Psoas muscle (tissue), 8 donors: ENCODE results near the gene ATP8B1. TPM values are rescaled to one million over a fixed set of nuclear protein-coding genes. Genes with fewer than 3 reads are reported as not detected.

Experiments
- ATAC-seq, 4 donors: fragments of 200-7000 bp; cut with Tn5 transposase; one replicate each; pipeline ENCODE4 v1.9.1; 2020; ENCODE audit warnings: moderate library complexity in 3 of 4, mild to moderate bottlenecking in 2 of 4
- DNase-seq, 2 donors: peaks; one replicate each; pipeline ENCODE4 v3.0.0-alpha.2; 2020
- H3K27ac ChIP-seq: fragments of 200-600 bp; one replicate; pipeline ENCODE4 v1.8.0; 2022
- H3K27me3 ChIP-seq, 3 donors: fragments of 200-600 bp in 1 of 3; one replicate each; pipeline versions ENCODE4 v1.6.1 to v1.8.0; 2013 to 2022; ENCODE audit warnings: low read length in 2 of 3, mild to moderate bottlenecking in 2 of 3, moderate library complexity in 1 of 3; ENCODE audit not compliant: insufficient read depth in 3 of 3
- H3K36me3 ChIP-seq, 2 donors: fragments of 200-600 bp in 1 of 2; one replicate each; pipeline versions ENCODE4 v1.6.1 to v1.8.0; 2013 to 2022; ENCODE audit warnings: low read depth in 1 of 2, mild to moderate bottlenecking in 1 of 2, moderate library complexity in 1 of 2; ENCODE audit not compliant: insufficient read depth in 1 of 2
- H3K4me1 ChIP-seq: fragments of 200-600 bp; one replicate; pipeline ENCODE4 v1.8.0; 2022
- H3K4me3 ChIP-seq: fragments of 200-600 bp; one replicate; pipeline ENCODE4 v1.8.0; 2022; ENCODE audit warnings: mild to moderate bottlenecking
- H3K9me3 ChIP-seq: fragments of 200-600 bp; one replicate; pipeline ENCODE4 v1.8.0; 2022
- CTCF ChIP-seq: fragments of 200-600 bp; IDR thresholded peaks from one replicate; pipeline ENCODE4 v1.8.0; 2022; ENCODE audit warnings: antibody characterized with exemption
- WGBS, 3 donors: extraction: QIAGEN DNeasy Blood & Tissue Kit; methylation state at CpG; one replicate each; pipeline versions ENCODE4 v1.1.6 to v1.1.7; 2013; 5-methylcytosine and 5-hydroxymethylcytosine counted together
- intact Hi-C, 2 donors: fragments of 100-400 bp; cut with DNase I; formaldehyde crosslinking; loops; one replicate each; pipeline versions ENCODE4 v1.11.0 to v1.14.2; 2022
- polyA plus RNA-seq, 3 donors: library from polyadenylated mRNA; stranded (reverse); fragments of 200-250 nt; gene quantifications; one replicate each; pipeline ENCODE4 v1.2.3, GENCODE V29; 2013
- total RNA-seq, 4 donors: library from RNA; stranded (reverse); fragmentation: NEBNext Ultra II Directional in 2 of 4; extraction: Animal tissue kit (Norgen Biotek cat#: 25700) in 2 of 4; gene quantifications; one replicate each; pipeline versions ENCODE4 v1.2.1 to v1.2.4, GENCODE V29; 2021 to 2023
- donor health status: healthy with polysubstance abuse.
- donor health status: DM: no; HTN: no; CAD: no; lungs with moderate emphysema.
- donor health status: Bipolar disorder and iron deficiency.
- donor health status: healthy.
- donor health status: DM: yes; HTN: yes; CAD: no.
- donor health status: DM: no; HTN: no; CAD: no.
- donor health status: DM: no; HTN: no; CAD: no.
- donor health status: DM: yes; HTN: yes; CAD: no.

The ATP8B1 gene
- total and polyA plus RNA-seq, 7 donors: 0.45 to 2.5 (median 1.2) TPM

GRCh38 chr18:57792631-57793301, 10.3 kb downstream of the ATP8B1 start:
- H3K27ac ChIP-seq: peak overlapping the region; percentile 66
- peak overlapping the region; percentile 48 for H3K4me3 ChIP-seq
- TF ChIP-seq CTCF: no peak
- no peaks in the 10 kb centered on the region for H3K36me3 ChIP-seq
- ATAC-seq (peak in 1 of 4 donors; percentile 39), DNase-seq (no peak)
- no peaks in the 10 kb centered on the region for H3K9me3 ChIP-seq
- intact Hi-C loops: no loop called here
- WGBS, 3 donors: 33 to 36% (median 35%) methylated on average over 9 of the region's 9 CpGs
- H3K27me3 ChIP-seq: no peaks in the 10 kb centered on the region
- H3K4me1 ChIP-seq: peaks cover 42% of the 10 kb centered on the region

GRCh38 chr18:57791911-57792310, 11.2 kb downstream of the ATP8B1 start:
- H3K4me1 ChIP-seq: peaks cover 42% of the 10 kb centered on the region
- intact Hi-C loops: no loop called here

GRCh38 chr18:57791192-57791591, 11.9 kb downstream of the ATP8B1 start:
- intact Hi-C loops: no loop called here
- DNase-seq: no peak
- 69 to 81% (median 77%) methylated on average over 5 of the region's 5 CpGs for WGBS, 3 donors

More at GRCh38 chr18:57791911-57792310, 11.2 kb downstream of the ATP8B1 start:
- DNase-seq: no peak
- H3K36me3 ChIP-seq: no peaks in the 10 kb centered on the region
- H3K4me3 ChIP-seq: no peak overlapping the region
- no peaks in the 10 kb centered on the region for H3K27me3 ChIP-seq
- TF ChIP-seq CTCF: no peak
- ATAC-seq: no peak
- H3K27ac ChIP-seq: no peak overlapping the region
- 75 to 80% (median 78%) methylated on average over 2 of the region's 2 CpGs for WGBS, 3 donors
- no peaks in the 10 kb centered on the region for H3K9me3 ChIP-seq

GRCh38 chr18:57790316-57790715, 12.8 kb downstream of the ATP8B1 start:
- Histone ChIP-seq H3K27ac (no peak overlapping the region), H3K4me3 (no peak overlapping the region), H3K9me3 (no peaks in the 10 kb centered on the region), H3K36me3 (no peaks in the 10 kb centered on the region), H3K4me1 (peaks cover 46% of the 10 kb centered on the region), H3K27me3 (no peaks in the 10 kb centered on the region)
- DNase-seq: no peak
- no peak for TF ChIP-seq CTCF
- 95 to 97% (median 96%) methylated on average over 4 of the region's 4 CpGs for WGBS, 3 donors
- no peak for ATAC-seq
- intact Hi-C loops: no loop called here

More at GRCh38 chr18:57791192-57791591, 11.9 kb downstream of the ATP8B1 start:
- no peak for TF ChIP-seq CTCF
- no peaks in the 10 kb centered on the region for H3K9me3 ChIP-seq
- ATAC-seq: no peak
- H3K27ac ChIP-seq: no peak overlapping the region
- no peaks in the 10 kb centered on the region for H3K27me3 ChIP-seq
- H3K36me3 ChIP-seq: no peaks in the 10 kb centered on the region
- H3K4me3 ChIP-seq: no peak overlapping the region
- peaks cover 42% of the 10 kb centered on the region for H3K4me1 ChIP-seq

- Histone ChIP-seq H3K27ac (peak overlapping the region; percentile 65), H3K9me3 (no peaks in the 10 kb centered on the region), H3K27me3 (no peaks in the 10 kb centered on the region), H3K4me3 (no peak overlapping the region), H3K36me3 (no peaks in the 10 kb centered on the region), H3K4me1 (peaks cover 52% of the 10 kb centered on the region)
- WGBS, 3 donors: 93% methylated on average over 4 of the region's 4 CpGs
- DNase-seq (no peak), ATAC-seq (no peak)
- TF ChIP-seq CTCF: no peak
- intact Hi-C loops: no loop called here
These were observed 13.4 kb downstream of the ATP8B1 start for GRCh38 chr18:57789759-57790158.
